ENCODE results near the gene USP24. TPM values are rescaled to one million over a fixed set of nuclear protein-coding genes. Genes with fewer than 3 reads are reported as not detected.
"Not testable (repeated sequence)": the region's sequence is repeated elsewhere in the genome, so short reads cannot be mapped to it uniquely, and the experiment has no call there.

Gene USP24
- total RNA-seq, 1 donor from 2014 or later, result 58.1 TPM

- Mint-ChIP-seq H3K27me3 (ENCODE audit: low read depth) (no peaks in the 10 kb centered on the region), H3K27ac (peak overlapping the region; percentile 23), H3K4me3 (no peak overlapping the region), H3K36me3 (peaks cover 14% of the 10 kb centered on the region), H3K4me1 (peaks cover 24% of the 10 kb centered on the region), H3K9me3 (peaks cover 7% of the 10 kb centered on the region)
- no peak for DNase-seq (ENCODE audit: low spot score in 2 of 2, unreplicated experiment in 2 of 2)
- TF ChIP-seq CTCF (IDR thresholded peaks at IDR 0.05; ENCODE audit: unreplicated experiment), result no peak
Observed at GRCh38 chr1:55200667-55201066, 14.5 kb downstream of the USP24 start.

- not testable (repeated sequence) for H3K27me3 Mint-ChIP-seq (ENCODE audit: low read depth); H3K27ac Mint-ChIP-seq; H3K4me3 Mint-ChIP-seq; H3K9me3 Mint-ChIP-seq; DNase-seq (ENCODE audit: low spot score in 2 of 2, unreplicated experiment in 2 of 2)
- peaks cover 14% of the 10 kb centered on the region for H3K36me3 Mint-ChIP-seq
- peaks cover 19% of the 10 kb centered on the region for H3K4me1 Mint-ChIP-seq
Observed at GRCh38 chr1:55199735-55200134, 15.4 kb downstream of the USP24 start.

- Mint-ChIP-seq H3K36me3 (peaks cover 14% of the 10 kb centered on the region), H3K27me3 (ENCODE audit: low read depth) (no peaks in the 10 kb centered on the region), H3K4me1 (peaks cover 7% of the 10 kb centered on the region), H3K9me3 (peaks cover 7% of the 10 kb centered on the region), H3K4me3 (no peak overlapping the region), H3K27ac (no peak overlapping the region)
- TF ChIP-seq CTCF (IDR thresholded peaks at IDR 0.05; ENCODE audit: unreplicated experiment), result no peak
- no peak for DNase-seq (ENCODE audit: low spot score in 2 of 2, unreplicated experiment in 2 of 2)
Observed at GRCh38 chr1:55198044-55198443, 17.1 kb downstream of the USP24 start.

- peaks cover 8% of the 10 kb centered on the region for H3K4me1 Mint-ChIP-seq
- H3K9me3 Mint-ChIP-seq, result peaks cover 7% of the 10 kb centered on the region
- TF ChIP-seq CTCF (IDR thresholded peaks at IDR 0.05; ENCODE audit: unreplicated experiment), result no peak
- no peak overlapping the region for H3K4me3 Mint-ChIP-seq
- H3K27ac Mint-ChIP-seq, result no peak overlapping the region
- no peak for DNase-seq (ENCODE audit: low spot score in 2 of 2, unreplicated experiment in 2 of 2)
- H3K36me3 Mint-ChIP-seq, result peaks cover 14% of the 10 kb centered on the region
- H3K27me3 Mint-ChIP-seq (ENCODE audit: low read depth), result no peaks in the 10 kb centered on the region
Observed at GRCh38 chr1:55197099-55197498, 18.1 kb downstream of the USP24 start.

GRCh38 chr1:55196433-55197035, 18.6 kb downstream of the USP24 start:
- peaks cover 14% of the 10 kb centered on the region for H3K36me3 Mint-ChIP-seq
- no peaks in the 10 kb centered on the region for H3K27me3 Mint-ChIP-seq (ENCODE audit: low read depth)
- H3K9me3 Mint-ChIP-seq, result peaks cover 7% of the 10 kb centered on the region
- no peak overlapping the region for H3K27ac Mint-ChIP-seq
- TF ChIP-seq CTCF (IDR thresholded peaks at IDR 0.05; ENCODE audit: unreplicated experiment), result no peak
- no peak for DNase-seq (ENCODE audit: low spot score in 2 of 2, unreplicated experiment in 2 of 2)
- no peak overlapping the region for H3K4me3 Mint-ChIP-seq
- peaks cover 8% of the 10 kb centered on the region for H3K4me1 Mint-ChIP-seq

- Mint-ChIP-seq H3K36me3 (peaks cover 14% of the 10 kb centered on the region), H3K27ac (no peak overlapping the region), H3K4me1 (peaks cover 5% of the 10 kb centered on the region), H3K27me3 (ENCODE audit: low read depth) (no peaks in the 10 kb centered on the region), H3K9me3 (peaks cover 7% of the 10 kb centered on the region), H3K4me3 (no peak overlapping the region)
- DNase-seq (ENCODE audit: low spot score in 2 of 2, unreplicated experiment in 2 of 2), result no peak
- no peak for TF ChIP-seq CTCF (IDR thresholded peaks at IDR 0.05; ENCODE audit: unreplicated experiment)
Observed at GRCh38 chr1:55195521-55196233, 19.5 kb downstream of the USP24 start.

Data from mesothelial cell of epicardium (in vitro differentiated cells).